Transverse colon (tissue), 4 donors: Measurements from ENCODE around the gene CKS1B. TPM values are rescaled to one million over a fixed set of nuclear protein-coding genes. Genes with fewer than 3 reads are reported as not detected.
"Not testable (repeated sequence)": the region's sequence is repeated elsewhere in the genome, so short reads cannot be mapped to it uniquely, and the experiment has no call there.

Experiments
- DNase-seq: peaks from one replicate; pipeline ENCODE4 v3.0.0-alpha.2; 2019
- H3K27ac ChIP-seq, 4 donors: fragments of 200-600 bp; sonication (generic); 2 replicates each; pipeline ENCODE4 v1.5.1; 2016 to 2018; ENCODE audit warnings: inconsistent platforms in 4 of 4
- H3K27me3 ChIP-seq: fragments of 200-600 bp; sonication (generic); 2 replicates; pipeline ENCODE4 v1.5.1; 2017; ENCODE audit warnings: inconsistent platforms
- H3K36me3 ChIP-seq, 4 donors: fragments of 200-600 bp; sonication (generic); 2 replicates each; pipeline ENCODE4 v1.5.1; 2017 to 2019; ENCODE audit warnings: inconsistent platforms in 4 of 4
- H3K4me1 ChIP-seq, 4 donors: fragments of 200-600 bp; sonication (generic); 2 replicates each; pipeline ENCODE4 v1.5.1; 2017 to 2020; ENCODE audit warnings: inconsistent platforms in 4 of 4
- H3K4me3 ChIP-seq, 4 donors: fragments of 200-600 bp; sonication (generic); 1 replicate in 1 of 4; 2 replicates in 3 of 4; pipeline versions ENCODE4 v1.5.1 to v1.6.1; 2017 to 2019; ENCODE audit warnings: inconsistent platforms in 4 of 4
- H3K9me3 ChIP-seq, 2 donors: fragments of 200-600 bp; sonication (generic); 2 replicates each; pipeline ENCODE4 v1.5.1; 2017 to 2019; ENCODE audit warnings: inconsistent platforms in 2 of 2
- EP300 ChIP-seq: sonication (generic); formaldehyde crosslinking; IDR thresholded peaks from one replicate; pipeline ENCODE4 v1.6.1; 2017; ENCODE audit warnings: antibody characterized with exemption, low read depth
- POLR2A ChIP-seq: fragments of 450-650 bp; IDR thresholded peaks from one replicate; pipeline ENCODE4 v1.6.1; 2016; ENCODE audit warnings: antibody characterized with exemption, mild to moderate bottlenecking, moderate library complexity
- POLR2AphosphoS5 ChIP-seq, 3 donors: sonication (generic); formaldehyde crosslinking; IDR thresholded peaks; one replicate each; pipeline ENCODE4 v1.6.1; 2016; ENCODE audit warnings: antibody characterized with exemption in 3 of 3
- WGBS, 2 donors: methylation state at CpG; one replicate each; pipeline ENCODE4 v1.1.5; 2018; ENCODE audit warnings: low coverage in 1 of 2; 5-methylcytosine and 5-hydroxymethylcytosine counted together
- in situ Hi-C, 4 donors: fragments of 200-750 bp; cut with MboI; loops; one replicate each; pipeline versions ENCODE4 v1.15.0 to v1.15.1; 2017; ENCODE audit warnings: low sequenced_read_pairs in 3 of 4, low pct_ligation_motif_present in 1 of 4, low pct_unique_long_range_greater_than_20kb in 1 of 4
- intact Hi-C: fragments of 100-400 bp; cut with DNase I; formaldehyde crosslinking; loops from one replicate; pipeline ENCODE4 v1.15.1; 2023; ENCODE audit warnings: low total_unique reads
- total RNA-seq, 4 donors: library from RNA; depleted of rRNA; stranded (reverse); fragments of >200 nt; gene quantifications; one replicate each; pipeline ENCODE4 v1.1.0, GENCODE V29; 2016
- TF ChIP-seq, protein P1 (sequence below), 5 experiments: fragments of 200-600 bp in 3 of 5; fragments of 450-650 bp in 2 of 5; sonication (generic) in 3 of 5; IDR thresholded peaks; 1 replicate in 2 of 5; 2 replicates in 3 of 5; pipeline ENCODE4 v1.5.1; 2016 to 2017; ENCODE audit warnings: antibody characterized with exemption in 5 of 5, inconsistent platforms in 3 of 5, mild to moderate bottlenecking in 2 of 5, moderate library complexity in 1 of 5

CKS1B gene
- total RNA-seq, 4 donors from 2014 or later = 28.9 to 41.4 (median 35.2) TPM; not detected in 1

DNA sequence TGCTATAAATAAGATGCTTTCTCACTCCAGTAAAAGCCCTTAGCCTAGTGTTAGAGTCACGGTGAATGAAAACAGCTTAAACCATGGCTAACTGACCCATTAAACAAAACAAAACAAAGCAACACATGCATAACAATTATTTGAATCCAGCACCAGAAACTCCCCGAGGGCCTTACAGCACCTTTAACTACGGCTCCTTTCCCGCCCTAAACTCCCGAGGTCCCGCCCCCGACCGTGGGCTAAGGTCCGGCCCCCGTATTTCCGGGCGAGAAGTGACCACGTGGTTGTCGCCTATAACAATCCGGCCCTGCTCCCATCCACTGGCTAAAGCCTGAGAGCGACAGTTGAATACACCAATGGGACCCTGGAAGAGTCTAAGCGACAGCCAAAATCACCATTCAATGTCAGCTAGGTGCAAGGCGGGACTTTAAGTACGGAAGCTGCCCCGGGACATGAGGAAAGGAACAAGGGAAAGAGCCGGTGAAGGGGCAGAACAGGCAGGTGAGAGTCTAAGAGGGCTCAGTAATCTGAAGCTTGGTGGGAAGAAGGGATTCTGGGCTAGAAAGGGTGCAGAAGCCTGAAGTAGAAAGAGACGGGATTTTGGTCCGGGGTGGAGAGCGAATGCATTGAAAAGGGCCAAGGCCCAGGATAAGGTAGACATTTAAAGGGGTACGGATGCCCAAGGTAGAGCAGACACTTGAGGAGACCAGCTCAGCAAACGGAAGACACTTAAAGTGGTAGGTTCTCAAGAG lies 8.6 kb downstream of the CKS1B start, which contains the start of gene FLAD1:
Gene FLAD1 (plus strand): TSS at position 448 of the 752 bp plus-strand sequence. CDS start 351 bp downstream, outside the sequence.
- intact Hi-C loops (no loop called here), in situ Hi-C loops (no loop called here)
- H3K4me1 ChIP-seq = peaks cover 13 to 21% (median 18%) of the 10 kb centered on the region in 4 donors
- H3K36me3 ChIP-seq = peaks cover 0 to 13% (median 0%) of the 10 kb centered on the region in 4 donors
- peak within 1 kb of the TSS; percentile 20 to 95 (median 74) for H3K4me3 ChIP-seq
- WGBS, 2 donors = 0 to 1% methylated on average over 13 to 26 of the region's 26 CpGs
- DNase-seq = peak; percentile 97
- no peaks in the 10 kb centered on the region for H3K27me3 ChIP-seq
- peak within 1 kb of the TSS; percentile 77 to 89 (median 80) for H3K27ac ChIP-seq
- no peaks in the 10 kb centered on the region for H3K9me3 ChIP-seq
- TF ChIP-seq EP300 (no peak), POLR2AphosphoS5 (IDR thresholded peaks at IDR 0.05) (peak; percentile 64 to 79 (median 74)), POLR2A (peak; percentile 69)

DNA sequence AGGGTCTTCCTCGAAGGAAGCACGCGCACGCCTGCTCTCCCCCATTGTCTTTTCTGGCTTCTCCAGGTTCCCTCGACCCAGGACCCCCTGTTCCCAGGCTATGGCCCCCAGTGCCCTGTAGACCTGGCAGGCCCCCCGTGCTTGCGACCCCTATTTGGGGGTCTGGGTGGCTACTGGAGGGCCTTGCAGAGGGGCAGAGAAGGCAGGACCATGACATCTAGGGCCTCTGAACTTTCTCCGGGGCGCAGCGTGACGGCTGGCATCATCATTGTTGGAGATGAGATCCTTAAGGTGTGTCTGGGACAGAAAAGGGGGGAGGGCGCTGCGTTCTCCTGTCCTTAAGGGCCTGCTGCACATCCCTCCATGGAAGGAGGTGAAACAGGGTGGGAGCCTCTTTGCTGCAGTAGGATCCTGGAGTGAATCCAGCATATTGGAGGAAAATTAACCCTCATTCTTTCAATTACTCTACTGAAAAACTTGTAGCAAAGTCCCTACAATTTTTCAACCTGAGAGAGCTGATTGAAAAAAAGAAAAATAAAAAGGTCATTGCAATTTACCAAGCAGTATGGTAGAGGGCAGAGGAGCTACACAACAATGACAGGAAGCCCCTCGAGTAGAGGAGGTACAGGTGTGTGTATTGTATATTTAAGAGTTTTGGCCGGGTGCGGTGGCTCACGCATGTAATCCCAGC lies 9.4 kb downstream of the CKS1B start:
- Histone ChIP-seq H3K36me3 (peaks cover 0 to 9% (median 0%) of the 10 kb centered on the region in 4 donors), H3K9me3 (no peaks in the 10 kb centered on the region), H3K27me3 (no peaks in the 10 kb centered on the region), H3K27ac (peak overlapping the region; percentile 77 to 89 (median 80)), H3K4me1 (peaks cover 13 to 21% (median 19%) of the 10 kb centered on the region in 4 donors), H3K4me3 (peak overlapping the region; percentile 20 to 95 (median 74))
- intact Hi-C loops (no loop called here), in situ Hi-C loops (no loop called here)
- no peak for DNase-seq
- 13 to 15% methylated on average over 15 to 17 of the region's 17 CpGs for WGBS, 2 donors
- TF ChIP-seq, protein P1, sequence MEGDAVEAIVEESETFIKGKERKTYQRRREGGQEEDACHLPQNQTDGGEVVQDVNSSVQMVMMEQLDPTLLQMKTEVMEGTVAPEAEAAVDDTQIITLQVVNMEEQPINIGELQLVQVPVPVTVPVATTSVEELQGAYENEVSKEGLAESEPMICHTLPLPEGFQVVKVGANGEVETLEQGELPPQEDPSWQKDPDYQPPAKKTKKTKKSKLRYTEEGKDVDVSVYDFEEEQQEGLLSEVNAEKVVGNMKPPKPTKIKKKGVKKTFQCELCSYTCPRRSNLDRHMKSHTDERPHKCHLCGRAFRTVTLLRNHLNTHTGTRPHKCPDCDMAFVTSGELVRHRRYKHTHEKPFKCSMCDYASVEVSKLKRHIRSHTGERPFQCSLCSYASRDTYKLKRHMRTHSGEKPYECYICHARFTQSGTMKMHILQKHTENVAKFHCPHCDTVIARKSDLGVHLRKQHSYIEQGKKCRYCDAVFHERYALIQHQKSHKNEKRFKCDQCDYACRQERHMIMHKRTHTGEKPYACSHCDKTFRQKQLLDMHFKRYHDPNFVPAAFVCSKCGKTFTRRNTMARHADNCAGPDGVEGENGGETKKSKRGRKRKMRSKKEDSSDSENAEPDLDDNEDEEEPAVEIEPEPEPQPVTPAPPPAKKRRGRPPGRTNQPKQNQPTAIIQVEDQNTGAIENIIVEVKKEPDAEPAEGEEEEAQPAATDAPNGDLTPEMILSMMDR (IDR thresholded peaks at IDR 0.05) = no peak
- no peak for TF ChIP-seq POLR2AphosphoS5 (IDR thresholded peaks at IDR 0.05)
- no peak for TF ChIP-seq EP300
- TF ChIP-seq POLR2A = no peak

DNA sequence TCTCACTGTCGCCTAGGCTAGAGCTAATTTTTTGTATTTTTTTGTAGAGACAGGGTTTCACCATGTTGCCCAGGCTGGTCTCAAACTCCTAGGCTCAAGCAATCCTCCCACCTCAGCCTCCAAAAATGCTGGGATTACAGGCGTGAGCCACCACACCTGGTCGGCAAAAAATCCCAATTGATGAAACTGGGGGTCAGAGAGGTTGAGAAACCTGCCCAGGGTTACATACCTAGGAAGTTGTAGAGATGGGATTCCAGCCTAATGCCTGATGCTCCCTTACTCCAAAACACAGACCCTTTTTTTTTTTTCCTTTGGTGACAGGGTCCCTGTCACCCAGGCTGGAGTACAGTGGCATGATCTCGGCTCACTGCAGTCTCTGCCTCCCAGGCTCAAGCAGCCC lies 12.3 kb downstream of the CKS1B start:
- H3K27me3 ChIP-seq, in situ Hi-C loops, H3K4me3 ChIP-seq, H3K36me3 ChIP-seq, DNase-seq, H3K27ac ChIP-seq, intact Hi-C loops, H3K9me3 ChIP-seq: not testable (repeated sequence)
- 90 to 100% methylated on average over 1 to 4 of the region's 4 CpGs for WGBS, 2 donors
- H3K4me1 ChIP-seq = peaks cover 13 to 29% (median 21%) of the 10 kb centered on the region in 4 donors

DNA sequence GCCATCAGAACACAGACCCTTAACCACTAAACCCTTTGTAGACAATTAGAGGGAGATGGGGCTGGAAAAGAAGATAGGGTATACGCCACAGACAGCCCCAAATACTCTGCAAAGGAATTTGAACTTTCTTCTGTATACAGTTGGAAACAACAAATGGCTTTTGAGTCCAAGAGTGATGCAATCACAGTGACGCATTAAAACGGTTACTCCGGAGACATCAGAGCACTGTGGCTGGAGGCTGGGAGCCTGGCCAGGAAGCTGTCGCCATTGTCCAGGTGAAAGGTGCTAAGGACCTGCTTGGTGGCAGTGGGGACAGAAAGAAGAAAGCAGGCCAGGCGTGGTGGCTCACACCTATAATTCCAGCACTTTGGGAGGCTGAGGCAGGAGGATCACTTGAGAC lies 12.8 kb downstream of the CKS1B start:
- Histone ChIP-seq H3K4me1 (peaks cover 12 to 26% (median 20%) of the 10 kb centered on the region in 4 donors), H3K9me3 (no peaks in the 10 kb centered on the region), H3K36me3 (peaks cover 0 to 9% (median 0%) of the 10 kb centered on the region in 4 donors), H3K27ac (no peak overlapping the region), H3K27me3 (no peaks in the 10 kb centered on the region), H3K4me3 (no peak overlapping the region)
- in situ Hi-C loops (no loop called here), intact Hi-C loops (no loop called here)
- DNase-seq = no peak
- 53 to 79% methylated on average over 5 to 6 of the region's 6 CpGs for WGBS, 2 donors
- TF ChIP-seq POLR2A (no peak), EP300 (no peak), POLR2AphosphoS5 (IDR thresholded peaks at IDR 0.05) (no peak)
- TF ChIP-seq, protein P1 (IDR thresholded peaks at IDR 0.05) = no peak
